Keratinocyte (primary cell): ENCODE measurements around the gene TRAPPC3L.

ENCODE experiments used
- EZH2 ChIP-seq: IDR thresholded peaks from one replicate; pipeline ENCODE4 v1.6.1; 2012; ENCODE audit warnings: inconsistent platforms, mild to moderate bottlenecking, low read length, moderate library complexity
- TF ChIP-seq, protein P1 (sequence below), 3 experiments: IDR thresholded peaks in 1 of 3; conservative IDR thresholded peaks in 1 of 3; optimal IDR thresholded peaks in 1 of 3; 2 replicates in 2 of 3; 3 replicates in 1 of 3; pipeline versions ENCODE3 to v1.5.1; 2011; ENCODE audit warnings: low read length in 3 of 3, mild to moderate bottlenecking in 3 of 3, moderate library complexity in 2 of 3, control low read depth in 1 of 3, inconsistent platforms in 1 of 3; ENCODE audit not compliant: insufficient read depth in 2 of 3; ENCODE audit errors: extremely low read depth in 1 of 3

DNA sequence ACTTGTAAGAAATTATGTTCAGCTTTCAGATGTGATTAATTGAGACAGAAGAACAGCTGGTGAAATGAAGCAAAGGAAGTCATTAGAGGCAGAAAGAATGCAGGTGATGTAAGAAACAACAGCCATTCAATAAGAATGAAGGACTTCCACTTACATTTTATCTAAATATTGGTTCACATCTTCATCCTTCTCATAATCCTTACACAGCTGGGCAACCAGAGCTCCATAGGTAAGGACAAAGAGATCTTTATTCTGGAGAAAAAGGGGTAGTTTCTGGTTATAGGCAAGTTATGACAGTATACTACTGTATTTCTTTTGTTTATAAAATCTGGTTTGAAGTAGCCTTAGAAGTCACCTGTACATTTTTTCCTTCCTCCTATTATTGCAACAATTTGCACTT lies 2.3 kb downstream of the TRAPPC3L start:
- TF ChIP-seq, protein P1, sequence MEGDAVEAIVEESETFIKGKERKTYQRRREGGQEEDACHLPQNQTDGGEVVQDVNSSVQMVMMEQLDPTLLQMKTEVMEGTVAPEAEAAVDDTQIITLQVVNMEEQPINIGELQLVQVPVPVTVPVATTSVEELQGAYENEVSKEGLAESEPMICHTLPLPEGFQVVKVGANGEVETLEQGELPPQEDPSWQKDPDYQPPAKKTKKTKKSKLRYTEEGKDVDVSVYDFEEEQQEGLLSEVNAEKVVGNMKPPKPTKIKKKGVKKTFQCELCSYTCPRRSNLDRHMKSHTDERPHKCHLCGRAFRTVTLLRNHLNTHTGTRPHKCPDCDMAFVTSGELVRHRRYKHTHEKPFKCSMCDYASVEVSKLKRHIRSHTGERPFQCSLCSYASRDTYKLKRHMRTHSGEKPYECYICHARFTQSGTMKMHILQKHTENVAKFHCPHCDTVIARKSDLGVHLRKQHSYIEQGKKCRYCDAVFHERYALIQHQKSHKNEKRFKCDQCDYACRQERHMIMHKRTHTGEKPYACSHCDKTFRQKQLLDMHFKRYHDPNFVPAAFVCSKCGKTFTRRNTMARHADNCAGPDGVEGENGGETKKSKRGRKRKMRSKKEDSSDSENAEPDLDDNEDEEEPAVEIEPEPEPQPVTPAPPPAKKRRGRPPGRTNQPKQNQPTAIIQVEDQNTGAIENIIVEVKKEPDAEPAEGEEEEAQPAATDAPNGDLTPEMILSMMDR (optimal IDR thresholded peaks at IDR 0.05 in 1 of 3, IDR thresholded peaks at IDR 0.05 in 1 of 3, conservative IDR thresholded peaks at IDR 0.05 in 1 of 3; ENCODE audit: extremely low read depth in 1 of 3, insufficient read depth in 2 of 3, low read length in 3 of 3), result no peak
- TF ChIP-seq EZH2, result no peak
